Head of caudate nucleus (tissue), 42 donors: Measurements from ENCODE around the gene GPR173.

ENCODE experiments used
- DNase-seq, 42 donors: peaks; one replicate each; pipeline versions ENCODE4 v3.0.0 to v3.0.0-alpha.2; 2020 to 2021; ENCODE audit warnings: mixed read lengths in 7 of 42
- intact Hi-C: fragments of 100-400 bp; cut with DNase I; formaldehyde crosslinking; loops from one replicate; pipeline ENCODE4 v1.15.0; 2022

GPR173 gene

GRCh38 chrX:53084863-53085262 is 36.3 kb downstream of the GPR173 start:
- intact Hi-C loops = no loop called here
- DNase-seq = peak in 1 of 42 donors; percentile 15

DNA sequence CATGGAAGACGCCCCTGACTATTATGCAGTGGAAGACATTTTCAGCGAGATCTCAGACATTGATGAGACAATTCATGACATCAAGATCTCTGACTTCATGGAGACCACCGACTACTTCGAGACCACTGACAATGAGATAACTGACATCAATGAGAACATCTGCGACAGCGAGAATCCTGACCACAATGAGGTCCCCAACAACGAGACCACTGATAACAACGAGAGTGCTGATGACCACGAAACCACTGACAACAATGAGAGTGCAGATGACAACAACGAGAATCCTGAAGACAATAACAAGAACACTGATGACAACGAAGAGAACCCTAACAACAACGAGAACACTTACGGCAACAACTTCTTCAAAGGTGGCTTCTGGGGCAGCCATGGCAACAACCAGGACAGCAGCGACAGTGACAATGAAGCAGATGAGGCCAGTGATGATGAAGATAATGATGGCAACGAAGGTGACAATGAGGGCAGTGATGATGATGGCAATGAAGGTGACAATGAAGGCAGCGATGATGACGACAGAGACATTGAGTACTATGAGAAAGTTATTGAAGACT is 37.2 kb downstream of the GPR173 start:
- intact Hi-C loops = no loop called here
- no peak for DNase-seq

DNA sequence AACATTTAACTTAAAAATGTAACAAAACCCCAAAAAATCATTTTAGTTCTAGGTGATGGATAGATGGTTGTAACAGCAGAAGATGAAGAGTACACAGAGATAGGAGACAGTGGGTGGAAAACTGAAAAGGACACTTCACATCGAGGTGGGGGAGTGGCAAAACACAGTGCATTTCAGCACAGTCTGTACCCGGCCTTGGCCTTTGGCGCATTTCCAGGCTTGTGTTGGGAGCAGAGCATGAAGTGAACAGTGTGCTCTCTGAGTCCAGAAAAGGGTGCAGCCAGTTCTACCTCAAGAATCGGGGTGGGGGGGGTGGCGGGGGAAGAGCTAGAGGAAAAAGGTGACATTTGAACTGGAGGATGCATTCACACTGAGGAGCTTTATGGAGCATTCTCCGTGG is 37.9 kb downstream of the GPR173 start:
- intact Hi-C loops = no loop called here
- DNase-seq = peak in 29 of 42 donors; percentile 15 to 76 (median 53)

DNA sequence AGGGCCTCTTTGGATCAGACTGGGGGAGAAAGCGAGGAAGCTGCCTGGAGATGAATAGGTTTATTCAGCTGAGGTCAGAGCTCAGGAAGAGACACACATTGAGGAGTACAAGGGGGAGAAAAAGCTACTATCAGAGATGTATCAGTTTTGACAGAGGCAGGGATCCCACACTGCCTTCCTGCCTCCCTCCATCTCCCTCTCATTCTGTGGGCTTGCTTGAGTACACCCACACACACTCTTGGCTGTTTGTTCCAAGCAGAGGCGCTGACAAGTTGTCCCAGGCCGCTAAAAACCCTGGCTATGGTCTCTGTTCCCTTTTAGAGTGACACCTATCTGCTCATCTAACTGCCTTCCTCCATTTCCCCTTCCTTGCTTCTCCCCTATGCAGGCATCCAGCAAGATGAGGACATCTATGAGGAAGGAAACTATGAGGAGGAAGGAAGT is 38.8 kb downstream of the GPR173 start:
- intact Hi-C loops = no loop called here
- DNase-seq = peak in 3 of 42 donors; percentile 33 to 42 (median 37)

DNA sequence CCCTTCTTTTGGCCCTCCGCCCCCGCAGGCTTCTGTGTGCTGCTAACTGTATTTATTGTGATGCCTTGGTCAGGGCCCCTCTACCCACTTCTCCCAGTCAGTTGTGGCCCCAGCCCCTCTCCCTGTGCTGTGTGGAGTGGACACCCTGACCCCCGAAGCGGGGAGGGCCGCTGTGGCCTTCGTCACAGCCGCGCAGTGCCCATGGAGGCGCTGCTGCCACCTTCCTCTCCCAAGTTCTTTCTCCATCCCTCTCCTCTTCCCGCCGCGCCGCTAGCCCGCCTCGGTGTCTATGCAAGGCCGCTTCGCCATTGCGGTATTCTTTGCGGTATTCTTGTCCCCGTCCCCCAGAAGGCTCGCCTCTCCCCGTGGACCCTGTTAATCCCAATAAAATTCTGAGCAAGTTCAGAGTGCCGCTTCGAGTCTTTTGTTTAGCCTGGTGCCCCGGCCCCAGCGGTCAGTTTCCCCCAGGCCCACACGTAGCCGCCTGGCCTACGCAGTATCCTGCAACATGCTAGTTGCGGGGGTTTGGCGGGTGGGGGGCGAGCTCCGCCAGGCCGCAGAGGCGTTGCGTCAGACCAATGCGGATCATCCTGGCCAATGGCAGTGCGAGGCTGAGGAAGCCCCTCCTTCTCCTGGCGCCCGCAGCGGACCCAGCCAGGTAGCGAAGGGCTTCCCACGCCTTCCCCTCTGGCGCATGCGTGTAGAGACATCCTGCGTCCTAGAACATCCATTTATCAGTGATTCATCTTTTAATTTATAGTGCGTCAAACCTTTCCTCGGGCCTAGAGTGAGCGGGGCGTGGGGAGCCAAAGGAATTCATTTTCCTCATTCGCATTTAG is 39.8 kb downstream of the GPR173 start:
- DNase-seq = peak; percentile 57 to 93 (median 82)
- intact Hi-C loops = no loop called here

DNA sequence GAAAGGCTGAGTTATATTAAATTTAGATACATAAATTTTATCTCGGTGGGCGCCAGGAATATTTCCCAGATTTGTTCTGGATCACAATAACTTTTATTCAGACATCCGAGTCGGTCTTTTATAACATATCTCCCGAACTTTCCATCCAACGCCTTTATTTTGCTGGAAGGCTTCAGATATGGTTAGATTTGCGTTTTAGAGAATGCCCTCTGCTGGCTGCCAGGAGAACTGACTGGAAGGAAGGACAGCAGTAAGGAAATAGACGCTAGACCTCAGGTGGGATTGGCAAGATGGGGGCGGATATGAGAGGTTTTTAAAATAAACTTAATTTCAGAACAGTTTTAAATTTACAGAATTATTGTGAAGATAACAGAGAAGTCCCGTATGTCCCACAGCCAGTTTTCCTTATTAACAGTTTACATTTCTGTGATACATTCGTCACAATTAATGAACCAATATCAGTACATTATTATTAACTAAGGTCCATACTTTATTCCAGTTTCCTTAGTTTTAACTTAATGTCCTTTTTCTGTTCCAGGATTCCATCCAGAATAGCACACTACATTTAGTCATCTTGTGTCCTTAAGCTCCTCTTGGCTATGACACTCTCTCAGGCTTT is 40.7 kb downstream of the GPR173 start:
- peak in 39 of 42 donors; percentile 37 to 84 (median 60) for DNase-seq
- intact Hi-C loops = no loop called here

GRCh38 chrX:53089925-53090324 is 41.3 kb downstream of the GPR173 start:
- DNase-seq = no peak
- intact Hi-C loops = no loop called here

- no peak for DNase-seq
- intact Hi-C loops = no loop called here
Observed at GRCh38 chrX:53091354-53091753, 42.8 kb downstream of the GPR173 start.

DNA sequence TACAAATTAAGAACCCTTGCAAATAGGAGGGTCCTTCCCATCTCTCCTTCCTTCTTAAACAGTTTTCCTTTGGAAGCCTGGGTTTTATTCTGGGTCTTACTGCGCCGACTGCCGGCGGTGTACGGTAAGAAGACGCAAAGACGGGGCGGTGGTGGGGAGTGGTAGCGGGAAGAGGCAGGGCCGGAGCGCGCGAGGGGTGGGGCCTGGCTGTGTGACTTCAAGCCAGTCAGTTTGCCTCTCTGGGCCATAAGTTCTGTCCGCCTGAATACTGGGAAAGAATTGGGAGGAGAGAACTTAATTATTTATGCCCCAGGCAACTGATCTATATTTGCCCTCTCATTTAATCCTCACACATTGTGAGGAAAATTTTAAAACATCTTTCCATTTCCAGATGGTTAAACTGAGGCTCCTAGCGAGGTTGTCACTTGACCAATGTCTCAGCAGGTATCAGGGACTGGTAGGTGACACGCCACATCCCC is 44.6 kb downstream of the GPR173 start:
- intact Hi-C loops = no loop called here
- DNase-seq = peak; percentile 44 to 88 (median 73)

DNA sequence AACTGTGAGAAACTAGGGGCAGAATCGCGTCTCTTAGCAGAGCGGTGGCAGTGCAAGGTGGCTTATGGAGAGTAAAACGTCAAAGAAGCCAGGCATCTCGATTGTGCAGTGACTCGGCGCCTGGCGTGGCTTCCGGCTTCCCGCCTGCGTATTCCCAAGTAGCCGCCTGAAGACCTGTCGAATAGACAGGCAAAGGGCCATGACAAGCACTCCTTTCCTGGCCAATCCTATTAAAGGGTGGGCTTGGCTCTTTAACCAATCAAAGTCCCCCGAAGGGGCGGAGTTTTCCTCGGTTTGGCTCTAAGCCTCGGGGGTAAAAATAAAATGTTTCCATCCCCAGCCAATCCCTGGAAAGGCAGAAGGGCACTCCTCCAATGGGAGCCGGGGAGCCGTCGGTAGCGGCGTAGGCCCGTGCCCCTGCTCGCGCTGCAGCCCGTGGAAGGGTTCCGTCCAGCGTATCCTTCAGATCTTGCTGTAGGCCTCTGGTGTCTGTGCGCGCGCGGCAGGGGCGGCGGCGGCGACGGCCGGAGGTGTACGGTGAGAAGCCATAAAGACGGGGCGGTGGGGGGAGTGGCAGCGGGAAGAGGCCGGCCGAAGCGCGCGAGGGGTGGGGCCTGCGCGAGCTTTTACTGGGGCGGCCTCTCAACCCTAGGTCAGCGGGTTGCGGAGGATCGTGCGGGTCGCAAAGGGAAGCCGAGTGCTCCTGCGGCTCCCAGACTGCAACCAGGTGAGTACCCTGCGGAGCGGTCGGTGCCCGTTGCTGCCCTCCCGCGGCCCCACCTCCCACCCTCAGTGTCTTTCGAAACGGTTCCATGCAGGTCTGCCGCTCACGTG is 45.4 kb downstream of the GPR173 start, which contains the start of gene KANTR:
Gene KANTR, plus strand, starts transcription at position 395 of the 834 bp plus-strand sequence. CDS start 30,131 bp downstream, outside the sequence.
- intact Hi-C loops = no loop called here
- peak; percentile 72 to 94 (median 87) for DNase-seq

GRCh38 chrX:53094582-53094905 is 46.0 kb downstream of the GPR173 start:
- intact Hi-C loops = no loop called here
- no peak for DNase-seq

DNA sequence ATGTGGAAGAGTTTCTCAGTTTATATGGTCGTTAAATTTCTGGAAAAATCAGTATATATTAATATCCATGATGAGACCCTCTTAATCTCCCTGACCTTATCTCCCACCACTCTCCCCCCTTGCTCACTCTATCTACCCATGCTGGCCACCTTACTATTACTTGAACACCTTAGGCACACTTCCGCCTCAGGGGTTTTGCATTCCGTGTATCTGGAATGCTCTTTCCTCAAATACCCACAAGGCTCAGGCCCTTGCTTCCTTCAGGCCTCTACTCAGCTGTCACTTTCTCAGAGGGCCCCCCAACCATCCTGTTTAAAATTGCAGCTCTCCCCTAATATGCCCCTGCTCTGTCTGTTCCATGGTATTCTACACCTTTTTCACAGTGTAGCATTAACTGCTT is 47.2 kb downstream of the GPR173 start:
- no peak for DNase-seq
- intact Hi-C loops = no loop called here

DNA sequence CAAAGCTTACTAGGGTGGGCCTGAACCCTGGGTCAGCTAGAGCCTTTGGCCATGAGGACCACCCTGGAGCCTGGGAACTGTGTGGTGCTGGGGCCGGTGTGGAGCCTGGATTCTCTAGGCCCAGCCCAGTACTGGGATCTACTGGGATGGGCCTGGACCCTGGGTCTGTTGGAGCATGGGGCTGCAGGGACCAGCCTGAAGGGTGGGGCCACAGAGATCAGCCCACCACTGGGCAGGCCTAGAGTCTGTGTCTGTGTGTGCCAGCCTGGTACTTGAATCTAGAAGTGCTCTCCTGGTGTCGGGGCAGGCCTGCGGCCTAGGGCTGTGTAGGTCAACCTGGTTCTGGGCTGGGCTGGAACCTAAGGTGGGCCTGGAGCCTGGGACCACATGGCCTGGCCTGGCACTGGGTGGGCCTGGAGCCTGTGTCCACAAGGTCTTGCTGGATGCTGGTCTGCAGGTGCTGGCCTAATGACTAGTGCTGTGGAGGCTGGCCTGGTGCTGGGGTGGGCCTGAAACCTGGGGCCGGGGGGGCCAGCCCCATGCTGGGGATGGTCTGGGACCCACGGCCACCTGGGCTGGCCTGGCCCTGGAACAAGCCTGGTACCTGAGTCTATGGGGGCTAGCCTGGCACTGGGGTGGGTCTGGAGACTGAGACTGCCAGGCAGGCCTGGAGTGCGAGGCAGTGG is 66.4 kb downstream of the GPR173 start:
- no peak for DNase-seq
- intact Hi-C loops = no loop called here

GRCh38 chrX:53115550-53115874 is 66.9 kb downstream of the GPR173 start:
- DNase-seq = no peak
- intact Hi-C loops = no loop called here

- DNase-seq = peak in 2 of 42 donors; percentile 4 to 36
- intact Hi-C loops = no loop called here
Observed at GRCh38 chrX:53116101-53116500, 67.5 kb downstream of the GPR173 start.

DNA sequence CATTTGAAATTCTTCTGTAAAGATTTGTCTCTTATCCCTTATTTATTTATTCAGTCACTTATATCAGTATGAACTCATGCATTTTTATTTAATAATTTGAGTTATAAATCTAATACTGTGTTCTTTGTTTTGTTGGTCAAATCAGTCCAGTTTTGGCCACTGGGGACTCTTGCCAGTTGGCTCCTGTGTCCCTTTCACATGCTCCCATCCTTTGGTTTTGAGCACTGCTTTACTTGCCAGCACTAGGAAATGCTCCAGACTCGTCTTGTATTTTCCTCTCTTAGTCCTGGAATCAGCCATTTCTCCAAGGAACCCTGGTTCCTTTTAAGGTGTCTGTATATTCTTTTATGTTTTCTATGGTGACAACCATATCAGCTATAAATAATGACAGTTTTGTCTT is 73.4 kb downstream of the GPR173 start:
- DNase-seq = peak in 6 of 42 donors; percentile 3 to 41 (median 12)
- intact Hi-C loops = no loop called here

- no peak for DNase-seq
- intact Hi-C loops = no loop called here
Observed at GRCh38 chrX:53125506-53125905, 76.9 kb downstream of the GPR173 start.

GRCh38 chrX:53126377-53126776 is 77.8 kb downstream of the GPR173 start:
- DNase-seq = no peak
- intact Hi-C loops = no loop called here
